Heart left ventricle (tissue), 13 donors: ENCODE results near the gene RYR3.

Experiments used
- POLR2A ChIP-seq, 2 donors: fragments of 450-650 bp; IDR thresholded peaks; one replicate each; pipeline ENCODE4 v1.6.1; 2017; ENCODE audit warnings: antibody characterized with exemption in 2 of 2, mild to moderate bottlenecking in 2 of 2, moderate library complexity in 2 of 2
- TF ChIP-seq, protein P1 (sequence below), 12 donors: fragments of 200-600 bp; sonication (generic) in 4 of 12; IDR thresholded peaks; one replicate each; pipeline versions ENCODE4 v1.5.0 to v1.8.0; 2018 to 2022; ENCODE audit warnings: antibody characterized with exemption in 12 of 12, mild to moderate bottlenecking in 5 of 12
- donor health status: ischemic (EF 13 %, LVEDD 7.1; RV severe dilation, severe dysfunction).
- donor health status: DM: no; HTN: yes; CAD: no.
- donor health status: DM: no; HTN: no; CAD: no.
- donor health status: ischemic (EF 25% LVEDD 6.9; RV normal size, moderate dysfunction).
- donor health status: ischemic (EF 25% LVEDD 5.7; RV mildly dilated, moderate dysfunction).
- donor health status: ischemic (EF 35%, LVEDD 5.7; RV mildly dilated, moderate dysfunction).
- donor health status: nonischemic (EF 11% LVEDD 7.7; RV severe dilation, severe dysfunction).
- donor health status: DM: yes; HTN: yes; CAD: no.
- donor health status: PGD.
- donor health status: ischemic (EF 29% LVEDD 5.4; RV normal size, mild dysfunction).
- donor health status: nonischemic (EF 23%, LVEDD 6.1; RV moderate dilation, normal function).

- TF ChIP-seq POLR2A (IDR thresholded peaks at IDR 0.05): no peak
- TF ChIP-seq, protein P1, sequence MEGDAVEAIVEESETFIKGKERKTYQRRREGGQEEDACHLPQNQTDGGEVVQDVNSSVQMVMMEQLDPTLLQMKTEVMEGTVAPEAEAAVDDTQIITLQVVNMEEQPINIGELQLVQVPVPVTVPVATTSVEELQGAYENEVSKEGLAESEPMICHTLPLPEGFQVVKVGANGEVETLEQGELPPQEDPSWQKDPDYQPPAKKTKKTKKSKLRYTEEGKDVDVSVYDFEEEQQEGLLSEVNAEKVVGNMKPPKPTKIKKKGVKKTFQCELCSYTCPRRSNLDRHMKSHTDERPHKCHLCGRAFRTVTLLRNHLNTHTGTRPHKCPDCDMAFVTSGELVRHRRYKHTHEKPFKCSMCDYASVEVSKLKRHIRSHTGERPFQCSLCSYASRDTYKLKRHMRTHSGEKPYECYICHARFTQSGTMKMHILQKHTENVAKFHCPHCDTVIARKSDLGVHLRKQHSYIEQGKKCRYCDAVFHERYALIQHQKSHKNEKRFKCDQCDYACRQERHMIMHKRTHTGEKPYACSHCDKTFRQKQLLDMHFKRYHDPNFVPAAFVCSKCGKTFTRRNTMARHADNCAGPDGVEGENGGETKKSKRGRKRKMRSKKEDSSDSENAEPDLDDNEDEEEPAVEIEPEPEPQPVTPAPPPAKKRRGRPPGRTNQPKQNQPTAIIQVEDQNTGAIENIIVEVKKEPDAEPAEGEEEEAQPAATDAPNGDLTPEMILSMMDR (IDR thresholded peaks at IDR 0.05): no peak
Observed at GRCh38 chr15:33636958-33637357, 326.2 kb downstream of the RYR3 start.
